Measurements from ENCODE around the gene UBB.
"Not testable (repeated sequence)": the region's sequence is repeated elsewhere in the genome, so short reads cannot be mapped to it uniquely, and the experiment has no call there.

The UBB gene

DNA sequence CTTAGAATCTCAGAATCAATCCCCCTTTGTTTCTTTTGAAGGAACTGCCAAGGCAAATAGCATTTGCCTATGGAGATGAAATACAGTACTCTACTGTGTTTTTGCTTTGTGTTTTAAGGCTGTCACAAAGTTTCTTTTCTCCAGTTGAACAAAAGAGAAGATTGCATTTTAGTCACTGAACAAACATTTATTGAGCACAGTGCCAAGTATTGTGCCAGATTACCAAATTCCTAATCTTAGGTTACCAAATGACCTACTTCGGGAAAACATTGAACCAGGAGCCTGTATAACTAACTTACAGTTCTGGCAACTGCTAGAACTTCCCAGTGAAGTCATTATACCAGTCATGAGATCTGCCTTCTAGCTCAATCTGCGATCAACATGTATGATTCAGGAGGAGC is 3.0 kb upstream of the UBB start:
- DNase-seq = no peak

- no peak for DNase-seq
Measured at GRCh38 chr17:16378636-16379282, 2.1 kb upstream of the UBB start.

- no peak for DNase-seq
Measured at GRCh38 chr17:16379654-16380053, 1.2 kb upstream of the UBB start.

- no peak for DNase-seq
Measured at GRCh38 chr17:16381496-16381820, 567 bp downstream of the UBB start.

GRCh38 chr17:16383216-16383615 is 2.3 kb downstream of the UBB start:
- no peak for DNase-seq

DNA sequence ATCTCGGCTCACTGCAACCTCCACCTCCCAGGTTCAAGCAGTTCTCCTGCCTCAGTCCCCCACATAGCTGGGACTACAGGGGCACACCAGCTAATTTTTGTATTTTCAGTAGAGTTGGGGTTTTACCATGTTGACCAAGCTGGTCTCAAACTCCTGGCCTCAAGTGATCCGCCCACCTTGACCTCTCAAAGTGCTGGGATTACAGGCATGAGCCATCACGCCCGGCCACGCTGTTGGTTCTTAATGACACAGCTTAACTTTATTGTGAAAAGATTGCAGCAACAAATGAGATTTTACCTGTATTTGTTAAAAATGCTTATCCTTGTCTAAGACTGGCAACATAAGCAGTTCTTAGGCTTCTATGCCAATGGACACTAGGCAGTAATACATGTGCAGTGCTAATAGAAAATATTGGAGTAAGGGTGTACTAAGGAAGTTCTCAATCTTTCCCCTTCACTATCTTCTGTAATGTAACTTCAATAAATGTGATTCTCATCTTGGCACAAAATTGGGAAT is 2.9 kb downstream of the UBB start:
- no peak for DNase-seq

DNA sequence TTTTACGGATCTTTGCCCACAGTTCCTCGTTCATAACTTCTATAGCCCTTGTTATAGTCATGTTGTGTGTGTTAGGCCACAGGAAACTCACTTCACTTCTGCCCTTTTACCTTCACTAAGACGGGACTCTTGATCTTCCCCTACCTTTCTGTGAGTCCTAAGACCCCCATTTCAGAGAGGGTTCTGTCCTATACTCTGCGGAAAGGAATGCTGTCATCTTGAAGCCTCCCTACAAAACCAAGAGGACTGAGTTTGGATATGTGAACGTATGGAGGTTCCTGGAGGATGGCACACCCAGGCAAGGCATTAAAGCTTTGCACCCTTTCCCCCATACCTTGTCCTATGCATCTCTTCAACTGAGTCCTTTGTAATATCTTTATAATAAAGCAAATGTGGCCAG is 3.7 kb downstream of the UBB start:
- no peak for DNase-seq

DNA sequence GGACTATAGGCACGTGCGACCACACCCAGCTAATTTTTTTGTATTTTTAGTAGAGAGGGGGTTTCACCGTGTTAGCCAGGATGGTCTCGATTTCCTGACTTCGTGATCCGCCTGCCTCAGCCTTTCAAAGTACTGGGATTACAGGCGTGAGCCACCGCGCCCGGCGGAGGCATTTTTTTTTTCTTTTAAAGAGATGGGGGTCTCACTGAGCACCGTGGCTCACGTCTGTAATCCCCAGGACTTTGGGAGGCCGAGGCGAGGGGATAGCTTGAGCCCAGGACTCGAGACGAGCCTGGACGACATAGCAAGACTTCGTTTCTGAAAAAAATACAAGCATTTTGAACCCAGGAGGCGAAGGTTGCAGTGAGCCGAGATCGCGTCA is 5.2 kb downstream of the UBB start:
- not testable (repeated sequence) for DNase-seq

DNA sequence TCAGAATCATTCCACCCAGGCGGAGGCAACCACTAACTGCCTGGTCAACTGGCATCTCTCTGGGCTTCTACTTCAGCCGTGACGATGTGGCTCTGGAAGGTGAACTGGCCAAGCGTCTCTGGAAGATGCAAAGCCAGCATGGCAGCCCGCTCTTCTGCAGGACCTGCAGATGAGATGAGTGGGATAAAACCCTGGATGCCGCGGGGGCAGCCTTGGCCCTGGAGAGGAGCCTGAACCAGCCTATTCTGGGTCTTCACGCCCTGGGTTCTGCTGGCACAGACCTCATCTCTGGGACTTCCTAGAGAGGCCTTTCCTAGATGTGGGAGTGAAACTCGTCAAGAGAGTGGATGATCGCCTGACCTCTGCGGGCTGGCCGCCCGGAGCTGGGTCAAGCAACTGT is 10.6 kb downstream of the UBB start:
- no peak for DNase-seq

GRCh38 chr17:16392491-16392890 is 11.6 kb downstream of the UBB start:
- DNase-seq = not testable (repeated sequence)

GRCh38 chr17:16395887-16396286 is 15.0 kb downstream of the UBB start:
- not testable (repeated sequence) for DNase-seq

DNA sequence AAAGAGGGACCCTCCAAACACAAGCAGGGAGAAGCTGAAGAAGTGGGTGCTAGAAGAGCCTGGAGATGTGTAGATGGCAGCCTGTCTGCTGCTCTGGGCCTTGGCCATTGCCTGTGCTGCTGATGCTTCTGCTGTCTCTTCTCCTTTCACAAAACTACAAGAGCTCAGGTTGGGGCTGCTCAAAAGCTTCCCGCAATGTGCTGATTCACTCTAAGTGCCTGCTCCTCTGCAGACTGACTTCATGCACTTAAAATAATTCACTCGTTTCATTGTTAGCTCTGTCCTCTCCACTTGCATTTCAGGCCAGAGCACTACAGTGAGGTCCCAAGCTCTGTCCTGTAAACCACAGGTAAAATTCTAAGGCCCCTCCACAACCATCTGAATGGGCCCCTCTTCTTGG is 15.8 kb downstream of the UBB start:
- DNase-seq = not testable (repeated sequence)

GRCh38 chr17:16398270-16399267 is 17.7 kb downstream of the UBB start:
- DNase-seq = peak; percentile 89

GRCh38 chr17:16403847-16404246 is 23.0 kb downstream of the UBB start:
- not testable (repeated sequence) for DNase-seq

- DNase-seq = peak; percentile 93
Measured at GRCh38 chr17:16406742-16407674, 26.1 kb downstream of the UBB start.

DNA sequence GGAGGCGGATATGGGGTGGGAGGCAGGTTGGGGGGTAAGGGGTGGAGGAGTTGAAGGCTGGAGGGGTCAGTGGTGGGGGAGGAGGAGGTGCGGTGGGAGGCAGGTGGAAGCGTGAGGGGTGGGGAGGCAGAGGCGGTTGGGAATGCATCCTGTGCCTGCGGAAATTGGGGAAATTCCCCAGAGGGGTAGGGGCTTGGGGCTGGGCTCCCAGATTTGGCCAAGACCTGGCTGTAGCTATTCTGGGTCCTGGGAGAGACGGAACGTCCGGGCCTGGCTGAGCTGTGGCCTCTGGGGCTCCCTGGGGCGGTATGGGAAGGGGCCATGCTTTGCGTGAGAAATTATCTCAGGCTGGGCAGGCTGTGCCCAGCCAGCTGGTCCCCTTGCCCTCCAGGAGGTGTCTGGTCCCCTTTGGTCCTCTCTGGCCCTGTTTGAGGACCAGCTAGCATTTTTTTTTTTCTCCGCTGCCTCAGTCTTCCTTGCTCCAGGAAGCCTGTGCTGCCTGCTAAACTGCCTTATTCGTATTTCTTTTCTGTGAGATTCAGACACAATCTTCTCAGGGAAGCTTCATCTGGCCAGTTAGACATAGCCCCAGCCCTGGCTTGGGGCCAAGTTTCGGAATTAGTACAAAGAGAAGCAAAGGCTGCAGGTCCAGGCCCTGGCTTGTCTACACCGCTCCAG is 27.2 kb downstream of the UBB start:
- DNase-seq = peak; percentile 99

DNA sequence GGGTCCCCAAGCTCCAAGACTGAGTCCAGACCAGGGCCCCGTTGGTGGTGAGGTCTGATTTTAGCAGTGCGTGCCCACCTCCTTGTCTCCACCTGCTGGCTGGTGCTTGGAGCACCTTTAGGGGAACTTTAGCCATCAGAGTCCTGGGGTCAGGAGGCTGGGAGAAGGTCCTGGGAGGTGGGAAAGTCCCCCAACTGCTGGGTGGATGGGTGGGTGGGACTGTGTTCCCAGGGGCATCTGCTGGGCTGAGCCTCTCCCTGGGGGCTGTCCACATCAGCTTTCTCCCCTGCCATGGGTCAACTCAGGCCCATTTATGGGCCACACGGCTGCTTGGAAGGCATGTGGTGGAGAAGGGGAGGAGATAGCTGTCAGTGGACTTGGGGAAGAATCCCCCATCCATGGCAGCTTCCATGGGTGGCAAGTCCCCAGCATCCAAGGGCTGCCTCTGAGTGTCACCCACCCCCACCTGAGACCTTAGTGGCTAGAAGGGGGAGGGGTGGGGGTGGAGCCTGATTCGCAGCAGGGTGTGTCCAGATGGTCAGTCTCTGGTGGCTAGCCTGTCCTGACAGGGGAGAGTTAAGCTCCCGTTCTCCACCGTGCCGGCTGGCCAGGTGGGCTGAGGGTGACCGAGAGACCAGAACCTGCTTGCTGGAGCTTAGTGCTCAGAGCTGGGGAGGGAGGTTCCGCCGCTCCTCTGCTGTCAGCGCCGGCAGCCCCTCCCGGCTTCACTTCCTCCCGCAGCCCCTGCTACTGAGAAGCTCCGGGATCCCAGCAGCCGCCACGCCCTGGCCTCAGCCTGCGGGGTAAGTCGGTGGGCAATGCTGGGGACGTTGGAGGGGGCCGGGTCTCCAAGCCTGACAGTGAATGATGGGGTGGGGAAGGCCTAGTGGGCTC is 34.4 kb downstream of the UBB start, which contains the start of gene TRPV2:
TSS of gene TRPV2 (plus strand) at position 541 of the 894 bp plus-strand sequence. CDS start 2,098 bp downstream, outside the sequence.
- DNase-seq = peak; percentile 70

DNA sequence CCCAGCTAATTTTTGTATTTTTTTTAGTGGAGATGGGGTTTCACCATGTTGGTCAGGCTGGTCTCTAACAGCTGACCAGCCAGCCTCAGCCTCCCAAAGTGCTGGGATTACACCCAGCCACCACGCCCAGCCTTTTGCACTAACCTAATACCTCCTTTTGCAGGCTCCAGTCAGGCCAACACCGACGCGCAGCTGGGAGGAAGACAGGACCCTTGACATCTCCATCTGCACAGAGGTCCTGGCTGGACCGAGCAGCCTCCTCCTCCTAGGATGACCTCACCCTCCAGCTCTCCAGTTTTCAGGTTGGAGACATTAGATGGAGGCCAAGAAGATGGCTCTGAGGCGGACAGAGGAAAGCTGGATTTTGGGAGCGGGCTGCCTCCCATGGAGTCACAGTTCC is 36.5 kb downstream of the UBB start:
- DNase-seq = no peak

DNA sequence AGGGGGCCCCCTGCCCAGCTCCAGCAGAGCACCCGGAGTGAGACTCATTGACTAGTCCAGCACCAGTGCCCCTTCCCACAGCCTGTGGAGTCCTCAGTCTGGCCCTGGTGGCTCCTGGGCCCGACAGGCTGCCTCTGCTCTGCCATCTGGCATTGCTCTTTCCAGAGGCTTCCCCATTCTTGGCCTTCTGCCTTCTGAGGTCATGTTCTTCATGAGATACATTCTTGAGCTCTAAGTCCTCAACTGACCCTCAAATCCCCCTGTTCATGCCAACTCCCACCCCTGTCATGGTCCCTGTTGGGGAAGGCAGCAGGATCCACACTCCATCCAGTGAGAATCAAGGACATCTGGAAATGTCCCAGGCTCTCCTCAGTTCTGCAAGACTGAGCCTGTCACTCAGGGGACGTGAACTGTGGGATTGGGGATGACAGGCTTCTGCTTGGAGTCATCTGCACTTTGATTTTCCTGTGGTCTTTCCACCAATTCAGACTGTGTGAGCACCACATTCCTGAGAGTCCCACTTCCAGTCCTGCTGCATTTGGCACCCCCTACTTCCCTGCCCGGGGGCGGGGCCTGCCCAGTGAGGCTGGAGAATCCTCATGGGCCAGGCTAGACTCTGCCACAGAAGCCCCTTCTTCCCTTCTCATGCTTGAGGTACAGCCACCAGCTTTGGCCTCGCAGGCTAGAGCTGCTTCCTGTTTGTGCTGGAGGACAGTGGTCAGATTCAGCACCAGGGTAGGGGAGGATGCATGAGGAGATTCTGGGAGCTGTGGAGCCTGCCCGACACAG is 37.2 kb downstream of the UBB start:
- DNase-seq = no peak

DNA sequence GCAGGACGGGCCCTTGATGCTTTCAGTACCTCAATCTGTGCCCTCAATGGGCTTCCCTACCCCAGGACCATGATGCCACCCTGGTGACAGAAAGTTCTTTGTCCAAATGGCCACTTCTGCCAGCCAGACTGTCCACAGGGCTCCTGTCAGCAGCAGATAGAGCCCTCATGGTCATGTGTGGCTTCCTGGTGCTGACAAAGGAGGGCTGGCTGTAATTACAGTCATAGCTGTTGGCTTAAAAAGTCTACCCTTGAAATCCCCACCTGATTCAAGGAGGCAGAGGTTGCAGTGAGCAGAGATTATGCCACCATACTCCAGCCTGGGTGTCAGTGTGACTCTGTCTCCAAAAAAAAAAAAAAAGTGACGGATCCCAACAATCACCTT is 37.8 kb downstream of the UBB start:
- no peak for DNase-seq
